Skin epidermis (tissue), 12 donors: ENCODE results near the gene MATCAP1.

Experiments
- H3K27ac ChIP-seq, 21 experiments: fragments of 200-600 bp; sonication (generic) in 11 of 21; one replicate each; pipeline ENCODE4 v1.5.0; 2020; ENCODE audit warnings: mild to moderate bottlenecking in 3 of 21, inconsistent platforms in 2 of 21, moderate library complexity in 2 of 21
- H3K4me3 ChIP-seq, 7 experiments: fragments of 200-600 bp; sonication (generic) in 2 of 7; one replicate each; pipeline ENCODE4 v1.5.0; 2020; ENCODE audit warnings: inconsistent platforms in 2 of 7, mild to moderate bottlenecking in 2 of 7, moderate library complexity in 1 of 7

The MATCAP1 gene

GRCh38 chr16:67209565-67209964 is 25.8 kb upstream of the MATCAP1 start:
- no peak overlapping the region for H3K4me3 ChIP-seq
- no peak overlapping the region for H3K27ac ChIP-seq

GRCh38 chr16:67208154-67208896 is 24.6 kb upstream of the MATCAP1 start:
- no peak overlapping the region for H3K4me3 ChIP-seq
- peak overlapping the region in 1 of 21 experiments; percentile 5 for H3K27ac ChIP-seq

GRCh38 chr16:67207249-67208091 is 23.7 kb upstream of the MATCAP1 start:
- Histone ChIP-seq H3K4me3 (no peak overlapping the region), H3K27ac (peak overlapping the region in 1 of 21 experiments; percentile 7)

GRCh38 chr16:67206838-67207248 is 23.1 kb upstream of the MATCAP1 start:
- H3K27ac ChIP-seq, result peak overlapping the region in 1 of 21 experiments; percentile 7
- no peak overlapping the region for H3K4me3 ChIP-seq

- no peak overlapping the region for H3K27ac ChIP-seq
- H3K4me3 ChIP-seq, result no peak overlapping the region
These were observed 22.5 kb upstream of the MATCAP1 start for GRCh38 chr16:67206129-67206837.

- Histone ChIP-seq H3K27ac (no peak overlapping the region), H3K4me3 (no peak overlapping the region)
These were observed 20.3 kb upstream of the MATCAP1 start for GRCh38 chr16:67204076-67204475.

GRCh38 chr16:67202956-67203493 is 19.3 kb upstream of the MATCAP1 start:
- Histone ChIP-seq H3K27ac (no peak overlapping the region), H3K4me3 (no peak overlapping the region)

- no peak overlapping the region for H3K27ac ChIP-seq
These were observed 18.7 kb upstream of the MATCAP1 start for GRCh38 chr16:67202426-67202825.

GRCh38 chr16:67201411-67202345 is 17.9 kb upstream of the MATCAP1 start:
- Histone ChIP-seq H3K4me3 (no peak overlapping the region), H3K27ac (no peak overlapping the region)

More at GRCh38 chr16:67202426-67202825, 18.7 kb upstream of the MATCAP1 start:
- H3K4me3 ChIP-seq, result no peak overlapping the region

- Histone ChIP-seq H3K27ac (no peak overlapping the region), H3K4me3 (no peak overlapping the region)
These were observed 16.7 kb upstream of the MATCAP1 start for GRCh38 chr16:67200491-67200890.

- peak overlapping the region; percentile 32 to 62 (median 41) for H3K4me3 ChIP-seq
- peak overlapping the region in 7 of 21 experiments; percentile 72 to 78 (median 75) for H3K27ac ChIP-seq
These were observed 16.0 kb upstream of the MATCAP1 start for GRCh38 chr16:67199808-67200198.

- peak within 1 kb of the TSS; percentile 32 to 62 (median 41) for H3K4me3 ChIP-seq
These were observed 15.4 kb upstream of the MATCAP1 start, which contains the start of gene ELMO3 for GRCh38 chr16:67199011-67199807. TSS of gene ELMO3 (plus strand) at chr16:67199131. CDS start at chr16:67199327, 196 bp downstream.

GRCh38 chr16:67198238-67198734 is 14.5 kb upstream of the MATCAP1 start:
- H3K27ac ChIP-seq, result peak overlapping the region in 13 of 21 experiments; percentile 5 to 87 (median 73)
- no peak overlapping the region for H3K4me3 ChIP-seq

More at GRCh38 chr16:67199011-67199807, 15.4 kb upstream of the MATCAP1 start, which contains the start of gene ELMO3:
- H3K27ac ChIP-seq, result peak within 1 kb of the TSS in 20 of 21 experiments; percentile 14 to 87 (median 73)

GRCh38 chr16:67197704-67198103 is 13.9 kb upstream of the MATCAP1 start:
- Histone ChIP-seq H3K4me3 (no peak overlapping the region), H3K27ac (peak overlapping the region in 9 of 21 experiments; percentile 2 to 82 (median 72))

- no peak overlapping the region for H3K4me3 ChIP-seq
- no peak overlapping the region for H3K27ac ChIP-seq
These were observed 13.1 kb upstream of the MATCAP1 start for GRCh38 chr16:67196881-67197280.

GRCh38 chr16:67195676-67196075 is 11.9 kb upstream of the MATCAP1 start:
- Histone ChIP-seq H3K4me3 (no peak overlapping the region), H3K27ac (no peak overlapping the region)

GRCh38 chr16:67194260-67194659 is 10.5 kb upstream of the MATCAP1 start:
- H3K4me3 ChIP-seq, result no peak overlapping the region
- H3K27ac ChIP-seq, result peak overlapping the region in 2 of 21 experiments; percentile 97
